Tibial artery (tissue), 4 donors: ENCODE results near the gene ERP27.

Source experiments
- DNase-seq, 2 donors: peaks; one replicate each; pipeline ENCODE4 v3.0.0-alpha.2; 2019
- H3K27ac ChIP-seq, 2 donors: fragments of 200-600 bp; sonication (generic) in 1 of 2; 1 replicate in 1 of 2; 2 replicates in 1 of 2; pipeline ENCODE4 v1.5.1; 2018 to 2019; ENCODE audit warnings: mild to moderate bottlenecking in 1 of 2
- H3K27me3 ChIP-seq, 2 donors: fragments of 200-600 bp; sonication (generic) in 1 of 2; one replicate each; pipeline versions ENCODE4 v1.5.1 to v1.6.0; 2016 to 2019
- H3K36me3 ChIP-seq, 3 donors: fragments of 200-600 bp; sonication (generic) in 2 of 3; one replicate each; pipeline ENCODE4 v1.5.1; 2016 to 2019; ENCODE audit warnings: mild to moderate bottlenecking in 2 of 3
- H3K4me1 ChIP-seq, 4 donors: fragments of 200-600 bp; sonication (generic) in 2 of 4; 1 replicate in 3 of 4; 2 replicates in 1 of 4; pipeline ENCODE4 v1.5.1; 2016 to 2019
- H3K4me3 ChIP-seq, 2 donors: fragments of 200-600 bp; sonication (generic) in 1 of 2; 1 replicate in 1 of 2; 2 replicates in 1 of 2; pipeline ENCODE4 v1.5.1; 2018 to 2019; ENCODE audit warnings: mild to moderate bottlenecking in 2 of 2
- H3K9me3 ChIP-seq, 3 donors: fragments of 200-600 bp; sonication (generic) in 1 of 3; one replicate each; pipeline ENCODE4 v1.5.1; 2016 to 2019
- CTCF ChIP-seq, 2 experiments: fragments of 200-600 bp in 1 of 2; fragments of 450-650 bp in 1 of 2; IDR thresholded peaks; one replicate each; pipeline ENCODE4 v1.5.1; 2017 to 2019; ENCODE audit warnings: antibody characterized with exemption in 2 of 2, mild to moderate bottlenecking in 1 of 2, moderate library complexity in 1 of 2
- intact Hi-C: fragments of 100-400 bp; cut with DNase I; formaldehyde crosslinking; loops from one replicate; pipeline ENCODE4 v1.15.0; 2023; ENCODE audit warnings: low total_unique reads

The ERP27 gene

GRCh38 chr12:14974633-14975032, 36.3 kb upstream of the ERP27 start:
- Histone ChIP-seq H3K4me1 (no peaks in the 10 kb centered on the region), H3K27me3 (no peaks in the 10 kb centered on the region), H3K4me3 (no peak overlapping the region), H3K36me3 (no peaks in the 10 kb centered on the region), H3K27ac (no peak overlapping the region), H3K9me3 (no peaks in the 10 kb centered on the region)
- intact Hi-C loops: no loop called here
- no peak for DNase-seq
- TF ChIP-seq CTCF (IDR thresholded peaks at IDR 0.05): no peak

GRCh38 chr12:14972816-14973215, 34.5 kb upstream of the ERP27 start, which contains the start of gene PDE6H:
PDE6H (plus strand) TSS chr12:14973042; CDS start chr12:14978013, 4,971 bp downstream.
- Histone ChIP-seq H3K27ac (no peak within 1 kb of the TSS), H3K36me3 (no peaks in the 10 kb centered on the region), H3K9me3 (no peaks in the 10 kb centered on the region), H3K4me1 (no peaks in the 10 kb centered on the region), H3K4me3 (no peak within 1 kb of the TSS), H3K27me3 (no peaks in the 10 kb centered on the region)
- intact Hi-C loops: no loop called here
- DNase-seq: no peak
- TF ChIP-seq CTCF (IDR thresholded peaks at IDR 0.05): no peak

GRCh38 chr12:14970473-14970872, 32.1 kb upstream of the ERP27 start:
- no peak for TF ChIP-seq CTCF (IDR thresholded peaks at IDR 0.05)
- Histone ChIP-seq H3K36me3 (no peaks in the 10 kb centered on the region), H3K4me1 (no peaks in the 10 kb centered on the region), H3K27ac (no peak overlapping the region), H3K9me3 (no peaks in the 10 kb centered on the region), H3K4me3 (no peak overlapping the region), H3K27me3 (no peaks in the 10 kb centered on the region)
- DNase-seq: no peak
- intact Hi-C loops: no loop called here

- TF ChIP-seq CTCF (IDR thresholded peaks at IDR 0.05): no peak
- no peak for DNase-seq
- no peaks in the 10 kb centered on the region for H3K36me3 ChIP-seq
- no peak overlapping the region for H3K4me3 ChIP-seq
- no peaks in the 10 kb centered on the region for H3K9me3 ChIP-seq
- intact Hi-C loops: no loop called here
- H3K27ac ChIP-seq: no peak overlapping the region
- H3K4me1 ChIP-seq: no peaks in the 10 kb centered on the region
- H3K27me3 ChIP-seq: no peaks in the 10 kb centered on the region
Measured at GRCh38 chr12:14968478-14968877, 30.1 kb upstream of the ERP27 start.

- DNase-seq: no peak
- Histone ChIP-seq H3K27me3 (no peaks in the 10 kb centered on the region), H3K27ac (no peak overlapping the region), H3K9me3 (no peaks in the 10 kb centered on the region), H3K4me1 (peaks cover 0 to 7% (median 2%) of the 10 kb centered on the region in 4 donors), H3K4me3 (no peak overlapping the region), H3K36me3 (no peaks in the 10 kb centered on the region)
- intact Hi-C loops: no loop called here
- no peak for TF ChIP-seq CTCF (IDR thresholded peaks at IDR 0.05)
Measured at GRCh38 chr12:14965221-14965620, 26.9 kb upstream of the ERP27 start.

GRCh38 chr12:14964406-14964805, 26.1 kb upstream of the ERP27 start:
- intact Hi-C loops: no loop called here
- no peaks in the 10 kb centered on the region for H3K27me3 ChIP-seq
- H3K27ac ChIP-seq: no peak overlapping the region
- no peak for DNase-seq
- H3K4me1 ChIP-seq: peaks cover 0 to 10% (median 4%) of the 10 kb centered on the region in 4 donors
- no peaks in the 10 kb centered on the region for H3K9me3 ChIP-seq
- no peaks in the 10 kb centered on the region for H3K36me3 ChIP-seq
- no peak for TF ChIP-seq CTCF (IDR thresholded peaks at IDR 0.05)
- no peak overlapping the region for H3K4me3 ChIP-seq
